GM12872 (cell line): Measurements from ENCODE around the gene NEU3.

Source experiments
- TF ChIP-seq, protein P1 (sequence below): IDR thresholded peaks from 3 replicates; pipeline ENCODE4 v1.5.1; 2011; ENCODE audit warnings: low read depth, mild to moderate bottlenecking, low read length, moderate library complexity; ENCODE audit not compliant: insufficient read depth

The NEU3 gene

DNA sequence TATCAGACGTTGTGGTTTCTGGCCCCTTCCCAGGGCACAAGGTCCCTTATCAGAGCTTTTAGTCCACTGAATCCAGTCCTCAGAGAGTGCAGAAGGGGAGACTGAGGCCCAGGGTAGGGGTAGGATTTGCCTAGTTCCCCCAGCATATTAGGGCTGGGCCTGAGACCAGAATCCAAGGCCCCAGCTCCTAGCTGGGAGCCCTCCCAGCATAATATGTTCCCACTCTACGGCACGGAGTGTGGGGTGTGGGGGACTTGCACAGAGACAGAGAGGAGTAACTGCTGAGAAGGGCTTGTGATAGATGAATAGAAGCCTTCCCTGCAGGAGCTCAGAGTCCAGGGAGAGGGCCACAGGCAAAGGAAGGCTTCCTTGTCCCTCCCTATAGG lies 43.8 kb downstream of the NEU3 start:
- TF ChIP-seq, protein P1, sequence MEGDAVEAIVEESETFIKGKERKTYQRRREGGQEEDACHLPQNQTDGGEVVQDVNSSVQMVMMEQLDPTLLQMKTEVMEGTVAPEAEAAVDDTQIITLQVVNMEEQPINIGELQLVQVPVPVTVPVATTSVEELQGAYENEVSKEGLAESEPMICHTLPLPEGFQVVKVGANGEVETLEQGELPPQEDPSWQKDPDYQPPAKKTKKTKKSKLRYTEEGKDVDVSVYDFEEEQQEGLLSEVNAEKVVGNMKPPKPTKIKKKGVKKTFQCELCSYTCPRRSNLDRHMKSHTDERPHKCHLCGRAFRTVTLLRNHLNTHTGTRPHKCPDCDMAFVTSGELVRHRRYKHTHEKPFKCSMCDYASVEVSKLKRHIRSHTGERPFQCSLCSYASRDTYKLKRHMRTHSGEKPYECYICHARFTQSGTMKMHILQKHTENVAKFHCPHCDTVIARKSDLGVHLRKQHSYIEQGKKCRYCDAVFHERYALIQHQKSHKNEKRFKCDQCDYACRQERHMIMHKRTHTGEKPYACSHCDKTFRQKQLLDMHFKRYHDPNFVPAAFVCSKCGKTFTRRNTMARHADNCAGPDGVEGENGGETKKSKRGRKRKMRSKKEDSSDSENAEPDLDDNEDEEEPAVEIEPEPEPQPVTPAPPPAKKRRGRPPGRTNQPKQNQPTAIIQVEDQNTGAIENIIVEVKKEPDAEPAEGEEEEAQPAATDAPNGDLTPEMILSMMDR = no peak

DNA sequence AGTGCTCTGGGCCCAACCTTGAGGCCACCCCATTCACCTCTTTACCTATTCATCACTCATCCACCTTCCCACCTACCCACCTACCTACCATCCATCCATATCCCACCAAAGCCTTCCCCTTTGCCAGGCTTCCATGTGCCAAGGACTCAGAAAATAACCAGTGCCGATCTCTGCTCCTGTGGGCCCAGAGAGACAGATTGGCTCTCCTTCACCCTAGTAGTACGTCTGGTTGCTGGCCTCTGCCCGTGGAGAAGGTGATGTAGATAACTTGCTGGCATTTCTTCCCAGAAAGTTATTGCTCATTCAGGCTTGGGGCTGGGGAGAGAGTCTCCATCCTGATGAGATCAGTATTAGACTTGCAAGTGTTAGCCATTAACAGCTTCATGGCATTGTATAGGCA lies 45.2 kb downstream of the NEU3 start:
- TF ChIP-seq, protein P1 = no peak

DNA sequence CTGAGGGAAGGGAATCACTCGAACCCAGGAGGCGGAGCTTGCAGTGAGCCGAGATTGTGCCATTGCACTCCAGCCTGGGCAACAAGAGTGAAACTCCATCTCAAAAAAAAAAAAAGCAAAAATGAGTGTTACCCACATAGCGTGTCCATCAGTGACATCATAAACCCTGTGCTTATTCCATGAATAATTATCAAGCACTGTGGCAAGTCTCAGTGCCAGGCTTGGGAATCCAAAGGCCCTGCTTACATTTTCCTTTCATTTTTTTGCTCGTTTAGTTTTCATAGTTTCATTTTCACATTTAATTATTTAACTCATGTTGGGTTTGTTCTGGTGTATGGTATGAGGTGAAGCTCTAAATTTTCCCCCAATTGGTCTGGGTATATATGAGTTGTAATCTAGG lies 46.5 kb downstream of the NEU3 start:
- TF ChIP-seq, protein P1 = no peak

DNA sequence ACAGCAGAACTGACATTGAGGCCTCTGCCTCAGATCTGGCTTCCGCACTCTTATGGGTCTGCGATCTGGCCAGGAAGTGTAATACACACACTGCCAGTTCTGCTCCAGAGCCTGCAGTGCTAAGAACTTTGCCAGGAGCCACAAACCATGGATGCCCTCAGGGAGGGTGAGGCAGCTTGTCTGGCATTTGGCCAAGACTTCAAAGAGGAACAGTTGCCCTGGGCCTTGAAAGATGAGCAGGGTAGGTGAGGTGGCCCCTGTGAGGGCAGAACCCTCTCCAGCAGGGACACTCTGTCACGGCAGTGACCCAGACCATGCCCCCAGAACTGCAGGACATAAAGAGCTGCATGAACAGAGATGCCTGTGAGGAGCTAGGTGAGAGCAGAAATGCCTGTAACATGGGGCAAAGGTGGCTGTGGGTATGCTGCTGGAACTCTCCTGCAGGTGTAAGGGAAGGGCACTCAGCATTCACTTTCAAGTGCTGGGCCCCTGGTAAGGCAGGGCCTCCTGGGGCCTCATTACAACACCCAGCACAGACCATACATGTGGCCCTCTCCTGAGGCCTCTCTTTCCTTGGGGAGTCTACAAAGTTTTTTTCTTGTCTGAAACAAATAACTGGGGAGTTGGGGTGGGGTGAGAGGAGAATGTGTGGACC lies 47.3 kb downstream of the NEU3 start:
- TF ChIP-seq, protein P1 = no peak

DNA sequence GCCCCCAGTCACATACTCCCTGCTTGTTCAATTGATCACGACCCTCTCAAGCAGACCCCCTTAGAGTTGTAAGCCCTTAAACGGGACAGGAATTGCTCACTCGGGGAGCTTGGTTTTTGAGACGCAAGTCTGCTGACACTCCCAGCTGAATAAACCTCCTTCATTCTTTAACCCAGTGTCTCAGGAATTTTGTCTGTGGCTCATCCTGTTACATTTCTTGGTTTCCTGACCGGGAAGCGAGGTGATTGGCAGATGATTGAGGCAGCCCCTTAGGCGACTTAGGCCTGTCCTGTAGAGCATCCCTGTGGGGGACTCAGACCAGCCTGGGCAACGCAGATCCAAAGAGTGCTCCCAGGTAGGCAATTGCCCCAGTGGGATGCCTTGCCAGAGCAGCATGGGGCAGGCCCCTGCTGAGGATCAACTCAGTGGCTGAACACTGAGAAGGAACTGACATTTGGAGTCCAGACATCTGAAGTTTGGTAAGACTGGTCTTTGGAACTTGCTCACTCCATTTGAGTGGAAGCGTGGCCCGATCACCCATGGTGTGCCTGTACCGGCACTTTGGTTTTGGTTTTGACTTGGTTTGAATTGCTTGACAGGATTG lies 51.5 kb downstream of the NEU3 start:
- TF ChIP-seq, protein P1 = no peak

DNA sequence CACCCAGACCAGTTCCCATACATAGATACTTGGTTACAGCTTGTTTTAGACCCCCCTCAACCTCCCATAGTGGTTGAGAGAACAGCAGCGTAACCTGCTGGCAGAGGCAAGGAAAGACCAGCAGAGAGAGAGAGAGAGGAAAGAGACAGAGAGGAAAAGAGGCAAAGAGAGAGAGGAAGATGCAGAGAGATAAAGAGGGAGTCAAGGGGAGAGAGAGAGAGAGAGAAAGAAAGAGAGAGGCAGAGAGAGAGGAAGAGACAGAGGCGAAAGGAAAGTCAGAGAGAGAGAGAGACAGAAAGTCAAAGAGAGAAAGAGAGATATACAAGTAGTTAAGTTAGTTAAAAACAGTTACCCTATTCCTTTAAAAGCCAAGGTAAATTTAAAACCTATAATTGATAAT lies 52.5 kb downstream of the NEU3 start:
- TF ChIP-seq, protein P1 = no peak

DNA sequence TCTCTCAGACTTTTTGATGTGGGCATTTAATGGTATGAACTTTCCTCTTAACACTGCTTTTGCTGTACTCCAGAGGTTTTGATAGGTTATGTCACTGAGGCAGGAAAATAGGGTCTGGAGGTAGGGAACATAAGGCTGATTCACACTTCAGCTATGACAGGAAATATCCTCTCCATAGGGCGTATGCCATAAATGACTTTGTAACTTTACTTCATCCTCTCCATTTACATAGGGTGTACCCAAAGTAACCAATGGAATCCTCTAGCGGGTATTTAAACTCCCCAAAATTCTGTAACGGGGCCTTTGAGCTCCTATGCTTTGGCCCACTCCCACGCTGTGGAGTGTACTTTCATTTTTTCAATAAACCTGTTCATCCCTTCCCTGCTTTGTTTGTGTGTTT lies 58.5 kb downstream of the NEU3 start:
- TF ChIP-seq, protein P1 = no peak
